Measurements from ENCODE around the gene MYOCD. TPM values are rescaled to one million over a fixed set of nuclear protein-coding genes. Genes with fewer than 3 reads are reported as not detected.

MYOCD gene
- total RNA-seq, 1 experiment from 2014 or later, result not detected

DNA sequence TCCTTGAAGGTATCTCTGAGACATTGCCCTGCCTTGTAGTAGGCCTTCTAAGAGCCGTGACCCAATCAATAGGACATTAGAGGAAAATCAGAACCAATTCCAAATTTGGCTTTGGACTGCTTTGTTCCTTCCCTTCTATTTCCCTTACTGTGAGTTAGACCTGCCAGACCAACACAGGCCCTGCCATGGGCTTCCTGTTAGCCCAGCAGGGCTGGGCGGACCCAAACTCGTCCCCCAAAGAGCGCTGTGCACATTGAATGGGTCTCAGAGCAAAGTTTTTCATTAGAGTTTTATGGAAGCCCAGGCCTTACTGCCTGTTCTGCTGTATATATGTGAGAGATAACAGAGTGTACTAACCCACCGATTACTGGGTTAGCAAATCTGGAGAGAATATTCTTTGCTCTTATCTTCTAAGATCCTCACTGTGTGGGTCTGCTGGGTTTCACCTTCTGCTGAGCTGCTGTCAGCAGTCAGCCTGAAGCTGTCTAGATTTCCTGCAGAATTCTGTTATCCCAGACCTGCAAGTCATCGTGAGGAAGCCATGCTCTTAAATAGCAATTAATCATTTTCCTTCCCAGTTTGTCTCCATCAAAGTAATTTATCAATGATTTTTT is 129.3 kb downstream of the MYOCD start:
- ATAC-seq, result no peak
- in situ Hi-C loops (cut with HindIII; ENCODE audit: low pct_unique_long_range_greater_than_20kb, low sequenced_read_pairs) (no loop called here), intact Hi-C loops (cut with micrococcal nuclease; ENCODE audit: unreplicated experiment) (no loop called here)
- no peaks in the 10 kb centered on the region for H3K4me1 ChIP-seq (ENCODE audit: control insufficient read depth, insufficient read depth, low read length)
- TF ChIP-seq POLR2AphosphoS5 (IDR thresholded peaks at IDR 0.05; ENCODE audit: low read depth, low read length) (no peak), SIN3A (IDR thresholded peaks at IDR 0.05; ENCODE audit: borderline replicate concordance, insufficient read depth, low read depth, low read length) (no peak), TCF7L2 (IDR thresholded peaks at IDR 0.05; ENCODE audit: low read depth, low read length) (no peak)
- TF ChIP-seq, protein P1, sequence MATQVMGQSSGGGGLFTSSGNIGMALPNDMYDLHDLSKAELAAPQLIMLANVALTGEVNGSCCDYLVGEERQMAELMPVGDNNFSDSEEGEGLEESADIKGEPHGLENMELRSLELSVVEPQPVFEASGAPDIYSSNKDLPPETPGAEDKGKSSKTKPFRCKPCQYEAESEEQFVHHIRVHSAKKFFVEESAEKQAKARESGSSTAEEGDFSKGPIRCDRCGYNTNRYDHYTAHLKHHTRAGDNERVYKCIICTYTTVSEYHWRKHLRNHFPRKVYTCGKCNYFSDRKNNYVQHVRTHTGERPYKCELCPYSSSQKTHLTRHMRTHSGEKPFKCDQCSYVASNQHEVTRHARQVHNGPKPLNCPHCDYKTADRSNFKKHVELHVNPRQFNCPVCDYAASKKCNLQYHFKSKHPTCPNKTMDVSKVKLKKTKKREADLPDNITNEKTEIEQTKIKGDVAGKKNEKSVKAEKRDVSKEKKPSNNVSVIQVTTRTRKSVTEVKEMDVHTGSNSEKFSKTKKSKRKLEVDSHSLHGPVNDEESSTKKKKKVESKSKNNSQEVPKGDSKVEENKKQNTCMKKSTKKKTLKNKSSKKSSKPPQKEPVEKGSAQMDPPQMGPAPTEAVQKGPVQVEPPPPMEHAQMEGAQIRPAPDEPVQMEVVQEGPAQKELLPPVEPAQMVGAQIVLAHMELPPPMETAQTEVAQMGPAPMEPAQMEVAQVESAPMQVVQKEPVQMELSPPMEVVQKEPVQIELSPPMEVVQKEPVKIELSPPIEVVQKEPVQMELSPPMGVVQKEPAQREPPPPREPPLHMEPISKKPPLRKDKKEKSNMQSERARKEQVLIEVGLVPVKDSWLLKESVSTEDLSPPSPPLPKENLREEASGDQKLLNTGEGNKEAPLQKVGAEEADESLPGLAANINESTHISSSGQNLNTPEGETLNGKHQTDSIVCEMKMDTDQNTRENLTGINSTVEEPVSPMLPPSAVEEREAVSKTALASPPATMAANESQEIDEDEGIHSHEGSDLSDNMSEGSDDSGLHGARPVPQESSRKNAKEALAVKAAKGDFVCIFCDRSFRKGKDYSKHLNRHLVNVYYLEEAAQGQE (IDR thresholded peaks at IDR 0.05; ENCODE audit: insufficient read depth in 1 of 2, low read depth in 2 of 2, low read length in 1 of 2), result no peak
- TF ChIP-seq, protein P2, sequence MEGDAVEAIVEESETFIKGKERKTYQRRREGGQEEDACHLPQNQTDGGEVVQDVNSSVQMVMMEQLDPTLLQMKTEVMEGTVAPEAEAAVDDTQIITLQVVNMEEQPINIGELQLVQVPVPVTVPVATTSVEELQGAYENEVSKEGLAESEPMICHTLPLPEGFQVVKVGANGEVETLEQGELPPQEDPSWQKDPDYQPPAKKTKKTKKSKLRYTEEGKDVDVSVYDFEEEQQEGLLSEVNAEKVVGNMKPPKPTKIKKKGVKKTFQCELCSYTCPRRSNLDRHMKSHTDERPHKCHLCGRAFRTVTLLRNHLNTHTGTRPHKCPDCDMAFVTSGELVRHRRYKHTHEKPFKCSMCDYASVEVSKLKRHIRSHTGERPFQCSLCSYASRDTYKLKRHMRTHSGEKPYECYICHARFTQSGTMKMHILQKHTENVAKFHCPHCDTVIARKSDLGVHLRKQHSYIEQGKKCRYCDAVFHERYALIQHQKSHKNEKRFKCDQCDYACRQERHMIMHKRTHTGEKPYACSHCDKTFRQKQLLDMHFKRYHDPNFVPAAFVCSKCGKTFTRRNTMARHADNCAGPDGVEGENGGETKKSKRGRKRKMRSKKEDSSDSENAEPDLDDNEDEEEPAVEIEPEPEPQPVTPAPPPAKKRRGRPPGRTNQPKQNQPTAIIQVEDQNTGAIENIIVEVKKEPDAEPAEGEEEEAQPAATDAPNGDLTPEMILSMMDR (IDR thresholded peaks at IDR 0.05), result no peak
- CTCF ChIA-PET, result no interaction called here
- no peaks in the 10 kb centered on the region for H3K36me3 ChIP-seq (ENCODE audit: control insufficient read depth, insufficient read depth, low read length)
- POLR2A ChIA-PET, result no interaction called here
- no TSS peak for BruUV-seq (replicated peaks)
- DNase-seq (ENCODE audit: low read depth, low spot score), result no peak
- no peak overlapping the region for H3K27ac ChIP-seq (ENCODE audit: low read length)
- no peaks in the 10 kb centered on the region; the same call in none of the 2 replicates for H3K27me3 ChIP-seq (ENCODE audit: control insufficient read depth, insufficient read depth, low read length)
- H3K9me3 ChIP-seq (ENCODE audit: control insufficient read depth, insufficient read depth, low read depth, low read length), result no peaks in the 10 kb centered on the region
- no peak overlapping the region for H3K4me3 ChIP-seq (ENCODE audit: low read depth in 2 of 2, low read length in 2 of 2)

- H3K27ac ChIP-seq (ENCODE audit: low read length), result no peak overlapping the region
- ChIA-PET POLR2A (no interaction called here), CTCF (no interaction called here)
- DNase-seq (ENCODE audit: low read depth, low spot score), result no peak
- BruUV-seq (replicated peaks), result no TSS peak
- H3K9me3 ChIP-seq (ENCODE audit: control insufficient read depth, insufficient read depth, low read depth, low read length), result no peaks in the 10 kb centered on the region
- intact Hi-C loops (cut with micrococcal nuclease; ENCODE audit: unreplicated experiment) (no loop called here), in situ Hi-C loops (cut with HindIII; ENCODE audit: low pct_unique_long_range_greater_than_20kb, low sequenced_read_pairs) (no loop called here)
- TF ChIP-seq TCF7L2 (IDR thresholded peaks at IDR 0.05; ENCODE audit: low read depth, low read length) (no peak), POLR2AphosphoS5 (IDR thresholded peaks at IDR 0.05; ENCODE audit: low read depth, low read length) (no peak), SIN3A (IDR thresholded peaks at IDR 0.05; ENCODE audit: borderline replicate concordance, insufficient read depth, low read depth, low read length) (no peak)
- TF ChIP-seq, protein P2 (IDR thresholded peaks at IDR 0.05), result no peak
- TF ChIP-seq, protein P1 (IDR thresholded peaks at IDR 0.05; ENCODE audit: insufficient read depth in 1 of 2, low read depth in 2 of 2, low read length in 1 of 2), result no peak
- no peak for ATAC-seq
- no peak overlapping the region for H3K4me3 ChIP-seq (ENCODE audit: low read depth in 2 of 2, low read length in 2 of 2)
- H3K4me1 ChIP-seq (ENCODE audit: control insufficient read depth, insufficient read depth, low read length), result no peaks in the 10 kb centered on the region
- H3K36me3 ChIP-seq (ENCODE audit: control insufficient read depth, insufficient read depth, low read length), result no peaks in the 10 kb centered on the region
- no peaks in the 10 kb centered on the region for H3K27me3 ChIP-seq (ENCODE audit: control insufficient read depth, insufficient read depth, low read length)
Measured at GRCh38 chr17:12800855-12801365, 135.2 kb downstream of the MYOCD start.

All from Panc1 (cell line).